T-cell (primary cell): Measurements from ENCODE around the gene HOXC9. TPM values are rescaled to one million over a fixed set of nuclear protein-coding genes. Genes with fewer than 3 reads are reported as not detected.
A peak's percentile ranks its signal among the peaks of the same experiment; 100 is the strongest.

Experiments
- ATAC-seq, 4 experiments: fragments of 200-7000 bp in 3 of 4; fragments of 150-1000 bp in 1 of 4; cut with Tn5 transposase; replicated peaks in 1 of 4; 1 replicate in 3 of 4; 2 replicates in 1 of 4; pipeline ENCODE4 v1.10.0; 2021; ENCODE audit warnings: moderate library complexity in 3 of 4, mild to moderate bottlenecking in 2 of 4, moderate number of reproducible peaks in 1 of 4
- CTCF ChIA-PET, 2 donors: fragments of 300-600 bp; sonication (Branson Sonifier 250); formaldehyde crosslinking; loops; one replicate each; lab custom pipeline; 2022; ENCODE audit warnings: antibody characterized with exemption in 2 of 2; lab: Charles Lee
- POLR2A ChIA-PET, 2 donors: fragments of 300-600 bp; sonication (Branson Sonifier 250); formaldehyde crosslinking; loops; one replicate each; lab custom pipeline; 2022; ENCODE audit warnings: antibody characterized with exemption in 2 of 2; lab: Charles Lee
- DNase-seq, 35 experiments: peaks; one replicate each; pipeline versions ENCODE4 v3.0.0 to v3.0.0-alpha.2; 2013 to 2023
- H3K27ac ChIP-seq: one replicate; pipeline ENCODE4 v1.5.1; 2013; ENCODE audit warnings: low read length
- H3K27me3 ChIP-seq, 2 experiments: replicated peaks in 1 of 2; 1 replicate in 1 of 2; 2 replicates in 1 of 2; pipeline versions ENCODE4 v1.6.1 to v1.7.0; 2013; ENCODE audit warnings: low read length in 1 of 2, mixed read lengths in 1 of 2; ENCODE audit not compliant: control insufficient read depth in 2 of 2, insufficient read depth in 2 of 2; ENCODE audit errors: extremely low read depth in 1 of 2
- H3K36me3 ChIP-seq, 2 donors: 1 replicate in 1 of 2; 2 replicates in 1 of 2; pipeline versions ENCODE4 v1.6.1 to v1.7.0; 2013; ENCODE audit warnings: low read length in 1 of 2; ENCODE audit not compliant: control insufficient read depth in 2 of 2, insufficient read depth in 1 of 2; ENCODE audit errors: extremely low read depth in 1 of 2
- H3K4me1 ChIP-seq, 2 experiments: 1 replicate in 1 of 2; 2 replicates in 1 of 2; pipeline versions ENCODE4 v1.6.1 to v1.7.0; 2013; ENCODE audit warnings: low read length in 2 of 2, mixed read lengths in 1 of 2; ENCODE audit not compliant: insufficient read depth in 2 of 2, control insufficient read depth in 1 of 2; ENCODE audit errors: extremely low read depth in 1 of 2
- H3K4me3 ChIP-seq, 2 donors: 1 replicate in 1 of 2; 2 replicates in 1 of 2; pipeline versions ENCODE4 v1.5.1 to v1.7.0; 2013; ENCODE audit warnings: mild to moderate bottlenecking in 2 of 2, low read length in 1 of 2, moderate library complexity in 1 of 2; ENCODE audit not compliant: control insufficient read depth in 1 of 2; ENCODE audit errors: extremely low read depth in 1 of 2
- H3K9me3 ChIP-seq: 2 replicates; pipeline ENCODE4 v1.7.0; 2013
- H3K27ac Mint-ChIP-seq, 2 donors: one replicate each; pipeline ENCODE4 v1.8.0; 2020 to 2021; ENCODE audit warnings: mild to moderate bottlenecking in 2 of 2, mixed read lengths in 2 of 2
- H3K27me3 Mint-ChIP-seq, 2 donors: one replicate each; pipeline ENCODE4 v1.8.0; 2021 to 2022; ENCODE audit warnings: mixed read lengths in 2 of 2
- H3K36me3 Mint-ChIP-seq: one replicate; pipeline ENCODE4 v1.8.0; 2021; ENCODE audit warnings: mixed read lengths
- H3K4me1 Mint-ChIP-seq, 3 donors: one replicate each; pipeline ENCODE4 v1.8.0; 2020 to 2022; ENCODE audit warnings: mixed read lengths in 3 of 3, mild to moderate bottlenecking in 1 of 3
- H3K4me3 Mint-ChIP-seq, 3 donors: one replicate each; pipeline ENCODE4 v1.8.0; 2020 to 2022; ENCODE audit warnings: mild to moderate bottlenecking in 3 of 3, mixed read lengths in 3 of 3, moderate library complexity in 3 of 3
- H3K9me3 Mint-ChIP-seq, 3 donors: one replicate each; pipeline ENCODE4 v1.8.0; 2020 to 2022; ENCODE audit warnings: mixed read lengths in 3 of 3
- WGBS: methylation state at CpG from one replicate; pipeline ENCODE4 v1.1.5; 2013; ENCODE audit warnings: missing lambda C conversion rate; ENCODE audit not compliant: insufficient coverage; 5-methylcytosine and 5-hydroxymethylcytosine counted together
- total RNA-seq, 35 experiments: library from RNA in 6 of 35; stranded (reverse) in 6 of 35; fragments of 120-200 nt in 1 of 35; gene quantifications; one replicate each; pipeline versions ENCODE4 v1.2.1 to v1.2.4 and lab custom pipeline; 2013 to 2026

The HOXC9 gene
- total RNA-seq, 5 donors from 2014 or later (not counting 1 experiment from before 2014, with no cell fraction given): not detected

- CTCF ChIA-PET: no interaction called here
These were observed 47.4 kb downstream of the HOXC9 start for GRCh38 chr12:54047160-54047963.

GRCh38 chr12:54047964-54048303 is 48.0 kb downstream of the HOXC9 start:
- WGBS: 30% methylated on average over 5 of the region's 8 CpGs
- no peaks in the 10 kb centered on the region for H3K36me3 Mint-ChIP-seq
- CTCF ChIA-PET: no interaction called here

More at GRCh38 chr12:54047160-54047963, 47.4 kb downstream of the HOXC9 start:
- Histone ChIP-seq H3K27me3 (peaks cover 30 to 88% of the 10 kb centered on the region in 2 experiments), H3K36me3 (no peaks in the 10 kb centered on the region), H3K27ac (no peak overlapping the region), H3K4me1 (peaks cover 0 to 40% of the 10 kb centered on the region in 2 experiments), H3K9me3 (no peaks in the 10 kb centered on the region), H3K4me3 (peak overlapping the region in 1 of 2 donors; percentile 18)
- Mint-ChIP-seq H3K4me1 (peaks cover 27 to 37% (median 37%) of the 10 kb centered on the region in 3 donors), H3K36me3 (no peaks in the 10 kb centered on the region), H3K27me3 (peaks cover 90 to 97% of the 10 kb centered on the region in 2 donors), H3K27ac (no peak overlapping the region), H3K4me3 (peak overlapping the region; percentile 28 to 62 (median 28)), H3K9me3 (no peaks in the 10 kb centered on the region)
- WGBS: 14% methylated on average over 57 of the region's 61 CpGs
- ATAC-seq: no peak
- POLR2A ChIA-PET: no interaction called here
- DNase-seq: no peak

GRCh38 chr12:54048406-54049093 is 48.6 kb downstream of the HOXC9 start:
- H3K36me3 ChIP-seq: no peaks in the 10 kb centered on the region
- Mint-ChIP-seq H3K4me3 (no peak overlapping the region), H3K27ac (peak overlapping the region in 1 of 2 donors; percentile 28), H3K9me3 (no peaks in the 10 kb centered on the region), H3K4me1 (peaks cover 36 to 46% (median 45%) of the 10 kb centered on the region in 3 donors), H3K36me3 (no peaks in the 10 kb centered on the region), H3K27me3 (peaks cover 86 to 97% of the 10 kb centered on the region in 2 donors)
- ATAC-seq (no peak), DNase-seq (no peak)
- H3K9me3 ChIP-seq: no peaks in the 10 kb centered on the region
- 8% methylated on average over 2 of the region's 3 CpGs for WGBS
- H3K27me3 ChIP-seq: peaks cover 28 to 88% of the 10 kb centered on the region in 2 experiments
- ChIA-PET POLR2A (no interaction called here), CTCF (interaction anchor here in 1 of 2 donors (0.6 kb wide), 1 partner anchor 146 kb away, joined by 3 read pairs; no protein-coding TSS in a partner anchor)
- peaks cover 4 to 52% of the 10 kb centered on the region in 2 experiments for H3K4me1 ChIP-seq
- H3K4me3 ChIP-seq: no peak overlapping the region
- H3K27ac ChIP-seq: no peak overlapping the region

More at GRCh38 chr12:54047964-54048303, 48.0 kb downstream of the HOXC9 start:
- H3K27me3 Mint-ChIP-seq: peaks cover 88 to 96% of the 10 kb centered on the region in 2 donors
- Histone ChIP-seq H3K36me3 (no peaks in the 10 kb centered on the region), H3K4me1 (peaks cover 1 to 46% of the 10 kb centered on the region in 2 experiments), H3K9me3 (no peaks in the 10 kb centered on the region), H3K27ac (no peak overlapping the region), H3K27me3 (peaks cover 27 to 88% of the 10 kb centered on the region in 2 experiments), H3K4me3 (no peak overlapping the region)
- H3K9me3 Mint-ChIP-seq: no peaks in the 10 kb centered on the region
- POLR2A ChIA-PET: no interaction called here
- DNase-seq (no peak), ATAC-seq (no peak)
- H3K4me3 Mint-ChIP-seq: peak overlapping the region in 1 of 3 donors; percentile 62
- H3K4me1 Mint-ChIP-seq: peaks cover 33 to 42% (median 42%) of the 10 kb centered on the region in 3 donors
- no peak overlapping the region for H3K27ac Mint-ChIP-seq

DNA sequence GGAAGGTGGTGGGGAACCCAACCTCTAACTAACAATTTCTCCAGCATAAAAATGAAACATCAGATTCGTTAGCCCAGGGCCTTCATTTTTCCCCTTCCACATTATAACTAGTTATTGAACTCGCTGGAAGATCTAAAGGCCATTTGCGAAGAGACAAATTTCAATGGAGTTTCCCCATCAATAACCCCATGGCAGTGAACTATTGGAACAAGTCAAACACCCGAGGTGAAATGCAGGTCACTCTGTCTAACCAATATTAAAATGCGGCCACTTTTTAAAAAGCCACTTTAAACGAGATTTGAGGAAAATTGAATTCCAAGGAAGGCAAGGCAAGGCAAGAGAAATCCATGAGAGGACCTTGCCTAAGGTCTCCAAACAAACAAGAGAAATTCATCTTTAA is 49.1 kb downstream of the HOXC9 start:
- Mint-ChIP-seq H3K27me3 (peaks cover 80 to 97% of the 10 kb centered on the region in 2 donors), H3K36me3 (no peaks in the 10 kb centered on the region), H3K4me1 (peaks cover 40 to 46% (median 40%) of the 10 kb centered on the region in 3 donors), H3K9me3 (no peaks in the 10 kb centered on the region), H3K4me3 (no peak overlapping the region), H3K27ac (no peak overlapping the region)
- POLR2A ChIA-PET: no interaction called here
- Histone ChIP-seq H3K4me3 (no peak overlapping the region), H3K36me3 (no peaks in the 10 kb centered on the region), H3K27ac (no peak overlapping the region), H3K4me1 (peaks cover 4 to 52% of the 10 kb centered on the region in 2 experiments), H3K9me3 (no peaks in the 10 kb centered on the region), H3K27me3 (peaks cover 28 to 87% of the 10 kb centered on the region in 2 experiments)
- DNase-seq (no peak), ATAC-seq (no peak)
- WGBS: 57% methylated on average over 5 of the region's 6 CpGs
- CTCF ChIA-PET: interaction anchor here in 1 of 2 donors (0.6 kb wide), 1 partner anchor 147 kb away, joined by 3 read pairs; no protein-coding TSS in a partner anchor

- H3K4me1 ChIP-seq: peaks cover 4 to 56% of the 10 kb centered on the region in 2 experiments
- H3K4me3 ChIP-seq: no peak overlapping the region
- H3K4me3 Mint-ChIP-seq: no peak overlapping the region
- no peaks in the 10 kb centered on the region for H3K36me3 ChIP-seq
- WGBS: no CpG with 5 or more reads among the region's 2 CpGs
- peaks cover 76 to 93% of the 10 kb centered on the region in 2 donors for H3K27me3 Mint-ChIP-seq
- peak overlapping the region in 1 of 2 donors; percentile 10 for H3K27ac Mint-ChIP-seq
- ChIA-PET POLR2A (no interaction called here), CTCF (interaction anchor here in 1 of 2 donors (0.5 to 1.1 kb wide), 3 partner anchors 11 to 33 kb away, joined by 3 to 4 read pairs (median 3); no protein-coding TSS in a partner anchor)
- H3K36me3 Mint-ChIP-seq: no peaks in the 10 kb centered on the region
- DNase-seq (no peak), ATAC-seq (no peak)
- H3K27ac ChIP-seq: no peak overlapping the region
- peaks cover 29 to 82% of the 10 kb centered on the region in 2 experiments for H3K27me3 ChIP-seq
- H3K4me1 Mint-ChIP-seq: peaks cover 39 to 49% (median 44%) of the 10 kb centered on the region in 3 donors
- no peaks in the 10 kb centered on the region for H3K9me3 ChIP-seq
- no peaks in the 10 kb centered on the region for H3K9me3 Mint-ChIP-seq
These were observed 50.5 kb downstream of the HOXC9 start for GRCh38 chr12:54050482-54050810.
